HEK293T (cell line): ENCODE results near the gene RBMS1.

Source experiments
- BHLHE40 ChIP-seq: fragments of 450-650 bp; IDR thresholded peaks from 2 replicates; pipeline ENCODE4 v1.6.1; 2016; ENCODE audit warnings: mild to moderate bottlenecking, moderate library complexity, borderline replicate concordance
- CTBP1 ChIP-seq: fragments of 450-650 bp; IDR thresholded peaks from 2 replicates; pipeline ENCODE4 v1.6.1; 2016; ENCODE audit warnings: borderline replicate concordance
- ELF4 ChIP-seq: fragments of 450-650 bp; IDR thresholded peaks from 2 replicates; pipeline ENCODE4 v1.6.1; 2017; ENCODE audit warnings: antibody characterized with exemption
- FOXA1 ChIP-seq: fragments of 450-650 bp; IDR thresholded peaks from 2 replicates; pipeline ENCODE4 v1.6.1; 2016; ENCODE audit warnings: mild to moderate bottlenecking
- FOXK2 ChIP-seq: fragments of 450-650 bp; IDR thresholded peaks from 2 replicates; pipeline ENCODE4 v1.6.1; 2016; ENCODE audit warnings: mild to moderate bottlenecking
- HDGF ChIP-seq: fragments of 450-650 bp; IDR thresholded peaks from 2 replicates; pipeline ENCODE4 v1.6.1; 2017; ENCODE audit warnings: antibody characterized with exemption, borderline replicate concordance
- NFRKB ChIP-seq: fragments of 450-650 bp; IDR thresholded peaks from 2 replicates; pipeline ENCODE4 v1.6.1; 2016; ENCODE audit warnings: mild to moderate bottlenecking, moderate library complexity
- PKNOX1 ChIP-seq: fragments of 450-650 bp; IDR thresholded peaks from 2 replicates; pipeline ENCODE4 v1.6.1; 2016
- SP1 ChIP-seq: fragments of 450-650 bp; IDR thresholded peaks from 2 replicates; pipeline ENCODE4 v1.6.1; 2017
- TARDBP ChIP-seq: fragments of 450-650 bp; IDR thresholded peaks from 2 replicates; pipeline ENCODE4 v1.6.1; 2016
- ZNF384 ChIP-seq: fragments of 450-650 bp; IDR thresholded peaks from 2 replicates; pipeline ENCODE4 v1.6.1; 2016

GRCh38 chr2:160303527-160303926, 190.1 kb downstream of the RBMS1 start:
- no peak for TF ChIP-seq TARDBP
- TF ChIP-seq FOXA1, result no peak
- TF ChIP-seq SP1, result no peak
- TF ChIP-seq CTBP1, result no peak
- no peak for TF ChIP-seq FOXK2
- no peak for TF ChIP-seq PKNOX1
- TF ChIP-seq ZNF384, result no peak
- TF ChIP-seq BHLHE40, result no peak
- no peak for TF ChIP-seq NFRKB
- no peak for TF ChIP-seq HDGF
- TF ChIP-seq ELF4, result no peak
